Breast epithelium (tissue), 3 donors: ENCODE measurements around the gene CTDSPL.

Source experiments
- CTCF ChIP-seq, 3 donors: fragments of 450-650 bp; IDR thresholded peaks; one replicate each; pipeline ENCODE4 v1.5.1; 2016 to 2017; ENCODE audit warnings: antibody characterized with exemption in 3 of 3, mild to moderate bottlenecking in 3 of 3, moderate library complexity in 3 of 3
- POLR2A ChIP-seq: fragments of 450-650 bp; IDR thresholded peaks from one replicate; pipeline ENCODE4 v1.6.1; 2016; ENCODE audit warnings: antibody characterized with exemption, mild to moderate bottlenecking, moderate library complexity
- POLR2AphosphoS5 ChIP-seq, 3 donors: sonication (generic); formaldehyde crosslinking; IDR thresholded peaks; one replicate each; pipeline ENCODE4 v1.6.1; 2017; ENCODE audit warnings: antibody characterized with exemption in 3 of 3

- TF ChIP-seq CTCF (IDR thresholded peaks at IDR 0.05): no peak
- TF ChIP-seq POLR2AphosphoS5 (IDR thresholded peaks at IDR 0.05): no peak
- TF ChIP-seq POLR2A: no peak
These were observed 35.8 kb upstream of the CTDSPL start for GRCh38 chr3:37825744-37826400.
